22Rv1 (cell line): ENCODE data around the gene SIDT1.

Experiments used
- ZFX ChIP-seq: fragments of 450-650 bp; IDR thresholded peaks from 2 replicates; pipeline ENCODE4 v1.6.1; 2017; ENCODE audit warnings: antibody characterized with exemption, borderline replicate concordance
- TF ChIP-seq, protein P1 (sequence below): fragments of 450-650 bp; IDR thresholded peaks from 2 replicates; pipeline ENCODE4 v1.5.1; 2017; ENCODE audit warnings: mild to moderate bottlenecking

DNA sequence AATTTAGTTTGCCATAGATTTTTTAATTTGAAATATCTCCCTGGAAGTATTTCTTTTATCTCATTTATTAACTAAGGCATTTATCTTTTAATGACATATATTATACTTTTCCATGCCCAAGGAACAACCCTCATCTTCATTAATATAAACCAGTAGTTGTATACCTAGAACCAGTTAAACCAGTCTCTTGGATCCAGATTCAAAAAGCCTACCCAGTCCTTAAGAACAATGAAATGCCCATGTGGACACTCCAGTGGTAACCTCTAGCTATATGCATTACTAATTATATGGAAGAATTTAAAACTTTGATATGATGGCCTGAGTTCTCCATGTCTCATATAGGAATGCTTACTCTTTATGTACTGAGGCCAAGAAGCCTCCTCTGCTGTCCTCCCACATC lies 4.8 kb downstream of the SIDT1 start:
- TF ChIP-seq, protein P1, sequence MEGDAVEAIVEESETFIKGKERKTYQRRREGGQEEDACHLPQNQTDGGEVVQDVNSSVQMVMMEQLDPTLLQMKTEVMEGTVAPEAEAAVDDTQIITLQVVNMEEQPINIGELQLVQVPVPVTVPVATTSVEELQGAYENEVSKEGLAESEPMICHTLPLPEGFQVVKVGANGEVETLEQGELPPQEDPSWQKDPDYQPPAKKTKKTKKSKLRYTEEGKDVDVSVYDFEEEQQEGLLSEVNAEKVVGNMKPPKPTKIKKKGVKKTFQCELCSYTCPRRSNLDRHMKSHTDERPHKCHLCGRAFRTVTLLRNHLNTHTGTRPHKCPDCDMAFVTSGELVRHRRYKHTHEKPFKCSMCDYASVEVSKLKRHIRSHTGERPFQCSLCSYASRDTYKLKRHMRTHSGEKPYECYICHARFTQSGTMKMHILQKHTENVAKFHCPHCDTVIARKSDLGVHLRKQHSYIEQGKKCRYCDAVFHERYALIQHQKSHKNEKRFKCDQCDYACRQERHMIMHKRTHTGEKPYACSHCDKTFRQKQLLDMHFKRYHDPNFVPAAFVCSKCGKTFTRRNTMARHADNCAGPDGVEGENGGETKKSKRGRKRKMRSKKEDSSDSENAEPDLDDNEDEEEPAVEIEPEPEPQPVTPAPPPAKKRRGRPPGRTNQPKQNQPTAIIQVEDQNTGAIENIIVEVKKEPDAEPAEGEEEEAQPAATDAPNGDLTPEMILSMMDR: no peak
- no peak for TF ChIP-seq ZFX
